Activated T-cell treated with anti-CD3 and anti-CD28 coated beads, Interleukin-2, amount 50 U/mL, for 72 hours (primary cell): ENCODE results near the gene TNNC2. TPM values are rescaled to one million over a fixed set of nuclear protein-coding genes. Genes with fewer than 3 reads are reported as not detected.

Experiments
- ATAC-seq, 2 donors: fragments of 150-1000 bp; cut with Tn5 transposase; replicated peaks in 1 of 2; 2 replicates each; pipeline ENCODE4 v1.10.0; 2021; ENCODE audit warnings: moderate library complexity in 2 of 2, mild to moderate bottlenecking in 1 of 2
- DNase-seq, 2 donors: peaks; one replicate each; pipeline ENCODE4 v3.0.0; 2021 to 2022; ENCODE audit warnings: mixed read lengths in 1 of 2
- H3K27ac Mint-ChIP-seq: one replicate; pipeline ENCODE4 v1.8.0; 2022; ENCODE audit warnings: mild to moderate bottlenecking, moderate library complexity, mixed read lengths
- H3K27me3 Mint-ChIP-seq: one replicate; pipeline ENCODE4 v1.8.0; 2022; ENCODE audit warnings: low read depth, mixed read lengths
- H3K36me3 Mint-ChIP-seq, 2 donors: one replicate each; pipeline ENCODE4 v1.8.0; 2022; ENCODE audit warnings: mixed read lengths in 2 of 2, mild to moderate bottlenecking in 1 of 2; ENCODE audit not compliant: insufficient read depth in 2 of 2
- H3K4me1 Mint-ChIP-seq: one replicate; pipeline ENCODE4 v1.8.0; 2022; ENCODE audit warnings: low read depth, mixed read lengths
- H3K4me3 Mint-ChIP-seq, 2 donors: one replicate each; pipeline ENCODE4 v1.8.0; 2022; ENCODE audit warnings: mild to moderate bottlenecking in 2 of 2, mixed read lengths in 2 of 2, moderate library complexity in 2 of 2
- H3K9me3 Mint-ChIP-seq, 2 donors: one replicate each; pipeline ENCODE4 v1.8.0; 2022; ENCODE audit warnings: mixed read lengths in 2 of 2
- total RNA-seq, 2 donors: library from RNA; stranded (reverse); gene quantifications; one replicate each; pipeline ENCODE4 v1.2.3, GENCODE V29; 2022

The TNNC2 gene
- total RNA-seq, 2 donors from 2014 or later = 0.49 TPM; not detected in 1

DNA sequence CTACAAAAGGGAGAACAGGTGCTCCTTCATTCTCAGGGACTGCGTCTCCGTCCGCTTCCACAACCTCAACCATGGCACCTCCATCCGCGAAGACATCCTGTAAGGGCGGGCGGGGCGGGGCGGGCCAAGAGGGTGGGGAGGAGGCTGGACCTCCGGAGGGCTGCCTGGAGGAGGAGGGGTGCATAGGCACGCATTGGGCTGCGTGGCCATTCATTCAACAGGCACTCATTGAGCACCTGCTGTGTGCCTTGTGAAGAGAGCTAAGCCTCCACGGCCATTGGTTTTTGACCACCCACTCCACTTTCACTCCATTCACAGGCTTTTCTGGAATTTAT is 30.7 kb upstream of the TNNC2 start:
- H3K27ac Mint-ChIP-seq = peak overlapping the region; percentile 97
- DNase-seq = peak; percentile 51 to 54
- no peaks in the 10 kb centered on the region for H3K9me3 Mint-ChIP-seq
- H3K4me3 Mint-ChIP-seq = peak overlapping the region; percentile 95 to 98
- ATAC-seq = peak; percentile 40 to 47
- peaks cover 60% of the 10 kb centered on the region for H3K4me1 Mint-ChIP-seq
- H3K27me3 Mint-ChIP-seq = no peaks in the 10 kb centered on the region
- peaks cover 0 to 2% of the 10 kb centered on the region in 2 donors for H3K36me3 Mint-ChIP-seq

DNA sequence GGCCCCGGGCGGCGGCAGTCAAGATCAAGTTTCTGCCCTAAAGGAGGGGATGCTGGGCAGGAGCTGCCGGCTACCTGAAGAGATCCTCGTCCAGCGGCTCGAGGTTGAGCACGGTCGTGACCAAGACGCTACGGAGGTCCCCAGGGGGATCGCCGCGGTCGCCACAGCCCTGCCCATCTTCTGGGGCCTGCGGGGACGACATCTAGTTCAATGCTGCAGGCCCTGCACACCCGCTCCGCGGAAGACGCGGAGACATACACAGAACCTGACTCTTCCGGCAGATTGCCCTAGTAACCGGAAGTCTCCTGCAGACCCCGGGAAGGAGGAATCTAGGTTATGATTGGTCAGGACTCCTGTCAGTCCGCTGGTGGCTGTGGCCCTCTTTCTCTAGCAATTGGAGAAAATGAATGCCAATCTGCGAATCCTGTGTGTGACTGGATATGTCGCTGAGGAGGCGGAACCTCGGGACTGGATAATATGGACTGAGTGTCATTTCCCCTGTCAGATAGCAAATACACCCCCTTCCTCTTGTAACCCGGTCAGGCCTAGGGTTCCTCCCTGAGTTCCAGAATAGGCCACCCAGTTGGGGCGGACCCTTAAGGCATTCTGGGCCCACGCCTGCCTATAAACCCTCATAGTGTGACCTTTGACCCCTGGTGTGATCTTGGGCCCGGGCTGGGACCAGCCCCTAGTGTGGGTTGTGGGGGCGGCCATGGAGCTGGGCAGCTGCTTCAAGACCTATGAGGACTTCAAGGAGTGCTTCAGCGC is 30.2 kb upstream of the TNNC2 start, which contains the start of the genes ACOT8 and ZSWIM3:
Gene ACOT8, minus strand, starts transcription at position 279 of the 768 bp plus-strand sequence. Its CDS starts 77 bp downstream, at position 202.
Gene ZSWIM3, plus strand, starts transcription at position 501 of the 768 bp plus-strand sequence. Its CDS starts 212 bp downstream, at position 713.
- Mint-ChIP-seq H3K4me1 (peaks cover 60% of the 10 kb centered on the region), H3K27ac (peak within 1 kb of the TSS; percentile 97), H3K27me3 (no peaks in the 10 kb centered on the region), H3K4me3 (peak within 1 kb of the TSS; percentile 95 to 98), H3K36me3 (peaks cover under 1 to 2% of the 10 kb centered on the region in 2 donors), H3K9me3 (no peaks in the 10 kb centered on the region)
- ATAC-seq (peak; percentile 97), DNase-seq (peak; percentile 94 to 97)

- no peaks in the 10 kb centered on the region for H3K27me3 Mint-ChIP-seq
Measured at GRCh38 chr20:45853484-45853883, 26.4 kb upstream of the TNNC2 start.

DNA sequence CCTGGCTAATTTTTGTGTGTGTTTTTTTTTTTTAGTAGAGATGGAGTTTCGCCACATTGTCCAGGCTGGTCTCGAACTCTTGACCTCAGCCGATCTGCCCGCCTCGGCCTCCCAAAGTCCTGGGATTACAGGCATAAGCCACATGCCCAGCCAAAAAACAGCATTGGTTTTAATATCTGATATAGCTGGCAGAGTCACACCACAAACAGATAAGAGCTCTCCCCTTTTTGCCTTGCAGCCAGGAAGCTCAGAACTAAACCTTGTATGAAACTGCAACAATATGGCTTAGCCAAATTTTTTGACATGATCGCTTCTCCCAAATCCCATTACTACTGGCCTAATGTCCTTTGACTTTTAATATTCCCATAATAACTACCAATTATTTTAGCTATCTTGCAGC is 25.2 kb upstream of the TNNC2 start:
- no peaks in the 10 kb centered on the region for H3K27me3 Mint-ChIP-seq
- H3K9me3 Mint-ChIP-seq = no peaks in the 10 kb centered on the region
- peaks cover 3 to 6% of the 10 kb centered on the region in 2 donors for H3K36me3 Mint-ChIP-seq
- ATAC-seq = no peak
- no peak overlapping the region for H3K4me3 Mint-ChIP-seq
- no peak for DNase-seq
- no peak overlapping the region for H3K27ac Mint-ChIP-seq
- peaks cover 23% of the 10 kb centered on the region for H3K4me1 Mint-ChIP-seq

More at GRCh38 chr20:45853484-45853883, 26.4 kb upstream of the TNNC2 start:
- no peaks in the 10 kb centered on the region for H3K9me3 Mint-ChIP-seq
- H3K4me3 Mint-ChIP-seq = no peak overlapping the region
- no peak for ATAC-seq
- DNase-seq = no peak
- no peak overlapping the region for H3K27ac Mint-ChIP-seq
- peaks cover 3 to 6% of the 10 kb centered on the region in 2 donors for H3K36me3 Mint-ChIP-seq
- H3K4me1 Mint-ChIP-seq = peaks cover 33% of the 10 kb centered on the region

DNA sequence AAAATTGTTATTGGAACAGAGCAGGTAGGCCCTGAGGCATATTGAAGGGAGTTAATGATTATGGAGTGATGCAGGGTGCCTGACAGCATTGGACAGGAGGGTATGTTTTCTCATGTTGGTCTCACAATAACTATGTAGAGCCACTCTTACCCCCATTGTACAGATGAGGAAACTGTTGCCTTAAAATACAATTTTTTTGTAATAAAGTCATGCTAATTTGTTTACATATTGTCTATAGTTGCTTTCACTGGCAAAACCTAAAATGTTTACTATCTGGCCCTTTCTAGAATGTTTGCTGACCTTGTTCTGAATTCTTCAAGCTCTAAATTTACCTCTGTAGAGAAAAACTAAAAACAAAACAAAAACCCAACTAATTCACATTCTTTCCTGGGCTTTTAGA is 24.4 kb upstream of the TNNC2 start:
- ATAC-seq = no peak
- Mint-ChIP-seq H3K27me3 (no peaks in the 10 kb centered on the region), H3K27ac (no peak overlapping the region), H3K36me3 (peaks cover 3 to 6% of the 10 kb centered on the region in 2 donors), H3K4me1 (peaks cover 20% of the 10 kb centered on the region), H3K9me3 (no peaks in the 10 kb centered on the region), H3K4me3 (no peak overlapping the region)
- no peak for DNase-seq

- ATAC-seq = no peak
- no peaks in the 10 kb centered on the region for H3K9me3 Mint-ChIP-seq
- DNase-seq = no peak
- no peaks in the 10 kb centered on the region for H3K27me3 Mint-ChIP-seq
- H3K27ac Mint-ChIP-seq = no peak overlapping the region
- H3K4me3 Mint-ChIP-seq = no peak overlapping the region
- peaks cover 14% of the 10 kb centered on the region for H3K4me1 Mint-ChIP-seq
- peaks cover 3 to 6% of the 10 kb centered on the region in 2 donors for H3K36me3 Mint-ChIP-seq
Measured at GRCh38 chr20:45850926-45851325, 23.8 kb upstream of the TNNC2 start.

DNA sequence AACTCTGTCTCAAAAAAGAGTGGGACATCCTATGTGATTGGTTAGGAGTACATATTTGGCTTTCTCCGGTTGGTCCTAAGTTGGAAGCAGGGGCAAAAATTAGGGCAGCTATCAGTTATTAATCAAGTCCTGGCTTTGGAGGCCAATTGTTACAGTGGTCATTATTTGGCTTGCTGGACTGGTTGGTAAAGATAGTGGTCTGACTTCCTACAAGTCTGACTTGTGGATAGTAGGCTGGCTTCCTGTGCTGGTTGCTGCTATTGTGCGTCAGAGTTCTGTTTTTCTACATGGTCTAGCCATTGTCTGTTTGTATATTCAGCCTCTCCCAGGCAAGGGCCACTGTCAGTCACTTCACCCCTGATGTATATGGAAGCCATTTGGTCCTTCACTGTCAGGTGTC is 23.1 kb upstream of the TNNC2 start:
- Mint-ChIP-seq H3K27ac (no peak overlapping the region), H3K27me3 (no peaks in the 10 kb centered on the region), H3K36me3 (peaks cover 3 to 6% of the 10 kb centered on the region in 2 donors), H3K4me1 (peaks cover 9% of the 10 kb centered on the region), H3K9me3 (no peaks in the 10 kb centered on the region), H3K4me3 (no peak overlapping the region)
- ATAC-seq (no peak), DNase-seq (no peak)

DNA sequence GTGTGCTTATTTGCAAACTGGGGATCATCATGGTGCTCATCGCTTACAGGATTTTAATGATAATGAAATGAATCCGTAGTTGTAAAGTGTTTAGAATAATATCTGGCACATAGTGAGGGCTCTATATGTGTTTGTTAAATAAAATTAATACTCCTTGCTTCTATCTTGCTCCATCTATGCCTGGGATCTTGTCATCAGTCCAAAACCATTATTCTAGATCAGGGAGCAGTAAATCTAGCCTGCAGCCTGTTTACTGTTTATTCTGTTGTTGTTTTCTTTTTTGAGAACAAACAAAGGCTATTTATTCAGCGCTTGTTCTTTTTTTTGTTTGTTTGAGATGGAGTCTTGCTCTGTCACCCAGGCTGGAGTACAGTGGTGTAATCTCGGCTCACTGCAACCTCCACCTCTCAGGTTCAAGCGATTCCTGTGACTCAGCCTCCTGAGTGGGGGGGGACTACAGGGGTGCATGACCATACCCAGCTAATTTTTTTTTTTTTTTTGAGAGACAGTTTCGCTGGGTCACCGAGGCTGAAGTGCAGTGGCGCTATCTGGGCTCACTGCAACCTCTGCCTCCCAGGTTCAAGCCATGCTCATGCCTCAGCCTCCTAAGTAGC is 22.0 kb upstream of the TNNC2 start:
- ATAC-seq (no peak), DNase-seq (no peak)
- no peaks in the 10 kb centered on the region for H3K27me3 Mint-ChIP-seq
- H3K27ac Mint-ChIP-seq = no peak overlapping the region
- no peaks in the 10 kb centered on the region for H3K9me3 Mint-ChIP-seq
- no peaks in the 10 kb centered on the region for H3K4me1 Mint-ChIP-seq
- H3K4me3 Mint-ChIP-seq = no peak overlapping the region
- H3K36me3 Mint-ChIP-seq = peaks cover 3 to 8% of the 10 kb centered on the region in 2 donors

DNA sequence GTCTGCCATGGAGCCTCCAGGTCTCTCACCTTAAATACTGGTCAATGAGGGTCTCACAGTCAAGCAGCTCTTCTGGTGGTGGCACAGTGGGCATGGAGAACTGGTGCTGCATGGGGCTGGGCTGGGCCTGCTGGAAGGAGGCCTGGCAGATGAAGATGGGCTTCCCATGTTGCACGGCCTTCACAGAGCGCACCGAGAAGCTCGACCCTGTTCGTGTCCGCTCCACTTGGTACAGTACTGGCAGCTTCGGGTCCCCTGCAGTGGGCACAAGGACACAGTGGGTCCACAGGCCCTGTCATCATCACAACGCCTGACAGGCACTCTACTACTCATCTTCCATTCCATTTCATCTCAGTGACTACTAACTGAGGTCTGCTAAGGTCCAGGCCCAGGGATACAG is 21.3 kb upstream of the TNNC2 start:
- Mint-ChIP-seq H3K27me3 (no peaks in the 10 kb centered on the region), H3K36me3 (peaks cover 3 to 9% of the 10 kb centered on the region in 2 donors), H3K9me3 (no peaks in the 10 kb centered on the region), H3K27ac (no peak overlapping the region), H3K4me1 (no peaks in the 10 kb centered on the region), H3K4me3 (no peak overlapping the region)
- no peak for ATAC-seq
- DNase-seq = no peak

- no peak for DNase-seq
- no peak for ATAC-seq
- Mint-ChIP-seq H3K27me3 (no peaks in the 10 kb centered on the region), H3K27ac (no peak overlapping the region), H3K9me3 (no peaks in the 10 kb centered on the region), H3K36me3 (peaks cover 2 to 8% of the 10 kb centered on the region in 2 donors), H3K4me3 (no peak overlapping the region), H3K4me1 (no peaks in the 10 kb centered on the region)
Measured at GRCh38 chr20:45845452-45845851, 18.3 kb upstream of the TNNC2 start.

- Mint-ChIP-seq H3K4me3 (no peak overlapping the region), H3K36me3 (peaks cover 2 to 8% of the 10 kb centered on the region in 2 donors), H3K4me1 (no peaks in the 10 kb centered on the region), H3K9me3 (no peaks in the 10 kb centered on the region), H3K27me3 (no peaks in the 10 kb centered on the region), H3K27ac (no peak overlapping the region)
- ATAC-seq = no peak
- no peak for DNase-seq
Measured at GRCh38 chr20:45843506-45843905, 16.4 kb upstream of the TNNC2 start.

- peaks cover 2 to 8% of the 10 kb centered on the region in 2 donors for H3K36me3 Mint-ChIP-seq
- H3K27ac Mint-ChIP-seq = no peak overlapping the region
Measured at GRCh38 chr20:45842169-45842812, 15.2 kb upstream of the TNNC2 start.

More at GRCh38 chr20:45842169-45842812, 15.2 kb upstream of the TNNC2 start:
- no peaks in the 10 kb centered on the region for H3K27me3 Mint-ChIP-seq
- no peaks in the 10 kb centered on the region for H3K9me3 Mint-ChIP-seq
- DNase-seq (no peak), ATAC-seq (no peak)
- H3K4me3 Mint-ChIP-seq = no peak overlapping the region
- no peaks in the 10 kb centered on the region for H3K4me1 Mint-ChIP-seq
